HG03354 (cell line): ENCODE measurements around the gene APP.
A peak's percentile ranks its signal among the peaks of the same experiment; 100 is the strongest.

ENCODE experiments used
- ATAC-seq: cut with Tn5 transposase; IDR thresholded peaks from one replicate; pipeline ENCODE4 v1.9.1; 2021; ENCODE audit warnings: mild to moderate bottlenecking; ENCODE audit not compliant: unreplicated experiment, poor library complexity, severe bottlenecking

APP gene

GRCh38 chr21:26170471-26171257 is at the start of gene APP:
Gene APP (minus strand): TSS chr21:26170770. CDS start chr21:26170620, 150 bp downstream.
- ATAC-seq: peak; percentile 82

GRCh38 chr21:26212220-26212619 is 41.6 kb upstream of the APP start:
- ATAC-seq: no peak

DNA sequence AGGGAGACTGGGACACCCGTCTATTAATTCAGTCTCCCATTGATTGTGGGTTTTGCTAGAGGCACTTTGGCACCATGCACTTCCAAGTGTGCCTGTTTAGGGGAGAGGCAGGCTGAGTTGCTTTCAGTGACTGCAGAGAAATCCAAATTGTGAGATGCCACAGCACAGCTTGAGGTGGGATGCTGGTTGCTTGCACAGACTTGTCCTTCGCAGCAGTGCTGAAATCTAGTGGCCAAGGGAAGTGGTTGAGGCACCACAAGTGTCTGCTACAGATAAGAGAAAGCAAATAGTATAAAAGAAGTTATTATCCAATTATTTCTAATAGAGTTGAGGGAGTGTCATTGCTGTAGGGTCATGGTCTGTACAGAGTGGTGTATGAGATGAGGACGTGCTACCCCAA is 40.0 kb upstream of the APP start:
- ATAC-seq: no peak

DNA sequence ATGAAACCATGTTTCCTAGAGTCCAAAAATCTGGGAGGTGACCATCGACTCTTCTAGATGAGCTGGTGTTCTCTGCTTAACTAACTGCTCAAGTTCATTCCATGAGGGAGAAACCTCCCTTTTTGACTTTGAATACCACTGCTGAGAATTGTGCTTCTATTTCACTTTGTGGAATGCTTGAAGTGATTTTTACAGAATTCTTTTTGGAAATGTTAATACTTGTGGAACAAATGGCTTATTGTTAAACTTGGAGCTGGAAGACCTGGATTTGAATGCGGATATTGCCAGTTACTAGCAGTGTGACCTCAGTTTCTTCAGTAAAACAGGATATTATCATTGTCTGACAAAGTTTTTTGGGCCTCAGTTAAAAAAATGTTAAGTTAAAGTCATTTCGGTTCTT is 36.5 kb upstream of the APP start:
- ATAC-seq: no peak

DNA sequence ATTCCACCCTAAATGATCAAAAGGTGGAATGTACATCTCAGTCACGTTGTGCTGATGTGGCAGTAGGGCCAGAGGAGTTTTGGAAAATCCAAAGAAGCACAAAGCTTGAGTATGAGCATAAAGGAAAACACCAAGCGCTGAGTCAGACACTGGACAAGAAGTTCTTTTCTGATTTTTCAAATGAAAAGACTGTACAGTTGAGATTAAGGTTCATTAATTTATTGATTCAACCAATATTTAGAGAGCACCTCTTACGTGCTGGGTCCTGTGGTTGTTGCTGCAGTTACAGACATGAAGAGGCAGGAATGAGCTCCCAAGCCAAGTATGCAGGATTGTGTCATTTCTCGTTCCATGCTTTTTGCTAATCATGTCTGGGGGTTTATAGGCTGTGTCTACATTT is 28.9 kb upstream of the APP start:
- no peak for ATAC-seq

DNA sequence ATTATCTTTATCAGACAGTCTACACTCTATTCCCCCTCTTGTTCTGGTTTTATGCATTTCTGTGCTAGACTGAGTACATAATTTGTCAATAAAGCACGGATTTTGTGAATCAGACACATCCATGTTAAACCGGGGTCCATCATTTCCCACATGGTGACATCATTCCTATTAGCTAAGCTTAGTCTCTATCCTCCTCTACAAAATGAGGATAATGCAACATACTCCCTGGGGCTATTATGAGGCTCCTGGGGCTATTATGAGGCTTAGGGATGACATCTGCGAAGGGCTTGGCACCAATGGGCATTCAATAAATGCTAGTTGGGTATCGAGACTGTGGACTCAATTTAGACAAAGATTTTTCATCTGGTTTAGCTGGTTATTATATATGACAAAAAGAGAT is 25.1 kb upstream of the APP start:
- ATAC-seq: no peak

- ATAC-seq: no peak
These were observed 24.3 kb upstream of the APP start for GRCh38 chr21:26194811-26195251.

DNA sequence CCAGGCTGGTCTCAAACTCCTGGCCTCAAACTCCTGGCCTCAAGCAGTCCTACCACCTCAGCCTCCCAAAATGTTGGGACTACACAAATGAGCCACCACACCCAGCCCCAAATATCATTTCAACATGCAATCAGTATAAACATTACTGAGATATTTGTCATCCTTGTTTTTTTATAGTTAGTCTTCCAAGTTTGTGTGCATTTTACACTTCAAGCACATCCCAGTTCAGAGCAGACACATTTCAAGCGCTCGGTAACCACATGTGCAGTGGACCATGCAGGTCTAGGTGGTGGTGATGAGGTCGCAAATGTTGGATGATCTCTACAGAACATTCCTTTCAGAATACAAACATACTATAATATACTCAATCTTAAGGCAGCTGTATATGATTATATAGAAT is 23.8 kb upstream of the APP start:
- no peak for ATAC-seq

- ATAC-seq: no peak
These were observed 21.0 kb upstream of the APP start for GRCh38 chr21:26191609-26192008.

DNA sequence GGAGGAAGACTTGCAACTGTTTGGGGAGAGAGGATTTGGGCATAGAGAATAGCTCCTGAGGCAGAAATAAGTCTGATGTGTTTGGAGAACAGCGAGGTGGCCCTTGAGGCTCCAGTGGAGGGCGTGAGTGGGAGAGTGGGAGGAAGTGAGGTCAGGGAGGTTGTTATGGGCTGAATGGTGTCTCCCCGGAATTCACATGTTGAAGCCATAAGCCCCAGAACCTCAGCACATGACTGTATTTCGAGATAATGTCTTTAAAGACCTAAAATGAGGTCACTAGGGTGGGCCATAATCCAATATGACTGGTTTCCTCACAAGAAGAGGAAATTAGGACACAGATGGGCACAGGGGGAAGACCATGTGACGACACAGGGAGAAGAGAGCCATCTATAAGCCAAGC is 17.9 kb upstream of the APP start:
- no peak for ATAC-seq

DNA sequence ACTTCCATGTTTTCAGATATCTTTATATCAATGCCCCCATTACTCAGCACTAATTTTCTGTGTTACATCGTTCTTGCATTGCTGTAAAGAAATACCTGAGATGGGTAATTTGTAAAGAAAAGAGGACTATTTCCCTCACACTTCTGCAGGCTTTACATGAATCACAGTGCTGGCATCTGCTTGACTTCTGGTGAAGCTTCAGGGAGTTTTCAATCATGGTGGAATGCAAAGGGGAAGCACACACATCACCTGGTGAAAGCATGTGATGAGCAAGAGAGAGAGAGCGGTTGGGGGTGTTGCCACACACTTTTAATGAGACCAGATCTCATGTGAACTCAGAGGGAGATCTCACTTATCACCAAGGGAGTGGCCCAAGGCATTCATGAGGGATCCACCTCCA is 14.9 kb upstream of the APP start:
- ATAC-seq: no peak

DNA sequence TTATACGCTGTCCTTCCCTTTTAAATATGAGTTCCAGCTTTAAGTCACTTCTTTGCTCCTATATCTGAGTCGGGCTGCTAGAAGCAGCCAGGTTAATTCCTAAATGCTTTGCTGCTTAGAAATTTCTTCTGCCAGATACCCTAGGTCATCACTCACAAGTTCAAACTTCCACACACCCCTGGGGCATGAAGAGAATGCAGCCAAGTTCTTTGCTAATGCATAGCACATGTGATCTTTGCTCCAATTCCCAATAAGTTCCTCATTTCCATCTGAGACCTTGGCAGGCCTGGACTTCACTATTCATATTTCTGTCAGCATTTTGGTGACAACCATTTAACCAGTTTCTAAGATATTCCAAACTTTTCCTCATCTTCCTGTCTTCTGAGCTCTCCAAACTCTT is 14.5 kb upstream of the APP start:
- no peak for ATAC-seq

DNA sequence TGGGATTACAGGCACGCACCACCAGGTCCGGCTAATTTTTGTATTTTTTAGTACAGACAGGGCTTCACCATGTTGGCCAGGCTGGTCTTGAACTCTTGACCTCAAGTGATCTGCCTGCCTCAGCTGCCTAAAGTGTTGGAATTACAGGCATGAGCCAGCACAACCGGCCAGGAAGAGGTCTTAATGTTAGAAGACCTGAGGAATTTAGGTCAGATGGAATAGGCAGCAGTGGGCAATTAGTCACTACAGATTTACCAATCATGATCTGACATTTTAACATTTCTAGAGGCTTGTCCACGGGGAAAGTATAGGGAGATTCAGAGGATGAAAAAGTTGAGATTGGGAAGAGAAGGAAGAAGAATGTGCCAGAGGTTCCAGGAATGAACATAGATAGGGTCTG is 8.9 kb upstream of the APP start:
- ATAC-seq: no peak

- no peak for ATAC-seq
These were observed 7.3 kb upstream of the APP start for GRCh38 chr21:26177746-26178426.

- no peak for ATAC-seq
These were observed 6.6 kb upstream of the APP start for GRCh38 chr21:26177187-26177586.

DNA sequence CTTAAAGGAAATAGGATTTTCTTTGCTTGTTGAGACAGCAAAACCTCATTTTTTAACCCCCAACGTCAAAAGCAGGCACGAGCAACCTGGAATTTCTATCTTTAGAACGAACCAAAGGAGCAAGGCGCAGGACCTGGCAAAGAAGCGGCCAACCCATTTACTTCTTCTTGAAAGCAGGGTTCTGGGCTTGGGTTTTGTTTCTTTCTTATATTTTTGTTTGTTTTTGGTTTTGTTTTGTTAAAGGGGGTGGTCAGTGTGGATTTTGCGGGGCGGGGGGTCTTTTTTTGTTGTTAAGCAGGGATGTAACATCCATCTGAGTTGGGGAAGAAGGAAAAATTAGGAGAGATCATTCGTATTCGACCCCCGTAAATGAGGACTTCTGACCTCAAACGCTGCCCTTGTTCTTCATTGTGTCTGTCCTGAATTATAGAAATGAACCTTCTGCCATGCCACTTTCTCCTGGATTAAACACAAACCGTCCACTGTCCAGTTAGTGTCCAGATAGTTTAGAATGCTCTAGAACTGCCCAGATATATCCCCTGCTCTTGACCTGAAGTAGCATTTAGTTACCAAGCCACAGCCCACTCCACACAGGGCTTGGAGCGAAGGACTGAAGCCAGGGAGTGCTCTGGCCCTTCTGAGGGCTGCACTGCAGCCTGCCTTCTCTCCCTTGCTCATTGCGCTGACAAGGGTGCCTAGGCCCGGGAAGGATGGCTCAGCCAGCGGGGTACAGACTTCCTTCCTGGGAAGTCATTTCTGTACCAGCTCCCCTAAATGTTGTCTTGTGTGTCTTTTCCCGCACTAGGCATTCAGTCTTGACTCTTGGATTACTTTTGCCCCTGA is 909 bp upstream of the APP start:
- ATAC-seq: no peak

DNA sequence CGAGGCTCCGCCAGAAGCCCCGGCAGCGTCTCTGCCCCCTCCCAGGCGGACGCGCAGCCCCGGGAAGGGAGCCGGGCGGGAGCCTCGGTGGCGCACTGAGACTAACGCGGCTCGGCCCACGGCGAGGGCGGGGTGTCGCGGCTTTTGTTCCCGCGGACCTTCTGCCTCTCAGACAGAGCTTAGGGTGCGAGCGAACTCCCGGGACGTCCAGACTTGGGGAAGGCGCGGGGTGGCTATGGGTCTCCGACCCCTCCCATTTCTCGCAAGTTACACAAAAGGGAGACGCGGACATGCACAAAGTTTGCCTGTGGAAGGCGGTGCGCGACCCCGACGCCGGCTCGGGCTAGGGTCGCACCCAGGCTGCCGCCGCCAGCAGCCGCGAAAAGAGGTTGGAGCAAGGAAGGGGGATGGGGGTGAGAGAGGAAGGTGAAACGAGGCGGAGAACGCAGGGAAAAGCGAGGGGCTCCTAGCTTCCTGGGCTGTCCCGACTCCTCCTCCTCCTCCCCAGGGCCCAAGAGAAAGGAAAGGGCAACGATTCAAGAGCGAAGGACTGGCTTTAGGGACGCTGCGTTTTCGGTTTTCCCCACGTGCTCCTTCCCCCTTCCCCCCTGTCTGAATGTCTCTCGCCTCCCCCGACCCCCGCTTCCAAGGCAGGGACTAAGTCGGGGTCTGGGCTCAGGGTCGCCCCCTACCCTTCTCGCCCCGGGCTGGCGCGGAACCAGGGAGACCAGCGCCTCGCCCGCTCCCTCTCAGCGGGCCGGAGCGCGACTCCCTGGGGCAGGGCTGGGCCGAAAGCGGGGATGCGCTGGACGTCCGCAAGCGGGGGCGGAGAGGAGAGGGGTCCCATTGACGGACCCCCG is 729 bp downstream of the APP start:
- peak; percentile 40 for ATAC-seq

GRCh38 chr21:26169061-26169610 is 1.4 kb downstream of the APP start:
- ATAC-seq: peak; percentile 58

DNA sequence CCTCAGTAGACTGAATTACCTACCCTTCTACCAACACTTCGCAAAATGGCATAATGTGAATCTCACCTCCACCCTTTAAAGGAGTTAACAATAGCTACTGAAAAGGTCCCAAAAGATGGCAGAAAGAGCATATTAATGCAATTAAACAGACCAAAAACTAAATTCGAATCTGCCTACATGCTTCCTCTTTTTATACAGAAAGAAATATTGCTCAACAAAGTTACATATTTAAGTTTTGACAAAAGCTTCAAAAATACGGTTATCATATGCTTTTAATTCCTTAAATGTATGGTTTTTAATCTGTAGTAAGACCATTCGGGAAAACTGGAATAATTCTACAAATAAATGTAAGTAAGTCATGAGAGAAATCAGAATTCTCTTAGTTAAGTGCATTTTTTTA is 2.2 kb downstream of the APP start:
- no peak for ATAC-seq
